ENCODE data around the gene MBD3L3. TPM values are rescaled to one million over a fixed set of nuclear protein-coding genes. Genes with fewer than 3 reads are reported as not detected.

The MBD3L3 gene
- total and polyA plus RNA-seq, 2 experiments from 2014 or later: not detected

DNA sequence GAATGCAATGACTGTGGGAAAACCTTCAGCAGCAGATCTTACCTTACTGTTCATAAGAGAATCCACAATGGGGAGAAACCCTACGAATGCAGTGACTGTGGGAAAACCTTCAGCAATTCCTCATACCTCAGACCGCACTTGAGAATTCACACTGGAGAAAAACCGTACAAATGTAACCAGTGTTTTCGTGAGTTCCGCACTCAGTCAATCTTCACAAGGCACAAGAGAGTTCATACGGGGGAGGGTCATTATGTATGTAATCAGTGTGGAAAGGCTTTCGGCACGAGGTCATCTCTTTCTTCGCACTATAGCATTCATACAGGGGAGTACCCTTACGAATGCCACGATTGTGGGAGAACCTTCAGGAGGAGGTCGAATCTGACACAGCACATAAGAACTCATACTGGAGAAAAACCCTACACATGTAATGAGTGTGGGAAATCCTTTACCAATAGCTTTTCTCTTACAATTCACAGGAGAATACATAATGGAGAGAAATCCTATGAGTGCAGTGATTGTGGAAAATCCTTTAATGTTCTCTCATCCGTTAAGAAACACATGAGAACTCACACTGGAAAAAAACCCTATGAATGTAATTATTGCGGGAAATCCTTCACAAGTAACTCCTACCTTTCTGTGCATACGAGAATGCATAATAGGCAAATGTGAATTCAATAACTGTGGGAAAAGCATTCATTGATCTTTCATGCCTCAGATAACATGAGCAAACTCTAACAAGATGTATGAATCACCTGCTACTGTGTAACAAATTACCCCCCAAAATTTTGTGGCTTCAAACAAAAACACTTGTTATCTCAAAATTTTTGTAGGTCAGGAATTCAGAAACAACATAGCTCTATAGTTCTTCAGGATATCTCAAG, 24.8 kb upstream of the MBD3L3 start:
- H3K79me2 ChIP-seq (replicated peaks; ENCODE audit: insufficient read depth): no peaks in the 10 kb centered on the region
- DNase-seq (ENCODE audit: low spot score) (peak; percentile 59), ATAC-seq (no peak)
- no peak overlapping the region for H2AFZ ChIP-seq
- H3K4me1 Mint-ChIP-seq: no peaks in the 10 kb centered on the region
- H3K36me3 Mint-ChIP-seq (ENCODE audit: low read depth): peaks cover 96% of the 10 kb centered on the region
- H3K9me2 ChIP-seq (ENCODE audit: insufficient read depth): no peaks in the 10 kb centered on the region
- peaks cover 97% of the 10 kb centered on the region for H3K9me3 Mint-ChIP-seq
- peaks cover 10% of the 10 kb centered on the region for H3F3A ChIP-seq (replicated peaks; ENCODE audit: low read depth)
- no peaks in the 10 kb centered on the region for H3K27me3 ChIP-seq (ENCODE audit: insufficient read depth)
- peaks cover 18% of the 10 kb centered on the region for H3K27me3 Mint-ChIP-seq (ENCODE audit: insufficient read depth, low read depth, poor library complexity)
- H4K20me1 ChIP-seq (replicated peaks; ENCODE audit: insufficient read depth): no peaks in the 10 kb centered on the region
- TF ChIP-seq JUNB (IDR thresholded peaks at IDR 0.05; ENCODE audit: unreplicated experiment) (no peak), POLR2AphosphoS5 (IDR thresholded peaks at IDR 0.05; ENCODE audit: low read depth) (no peak), EZH2 (IDR thresholded peaks at IDR 0.05; ENCODE audit: low read depth, unreplicated experiment) (no peak), STAT1 (IDR thresholded peaks at IDR 0.05; ENCODE audit: unreplicated experiment) (no peak), NANOG (IDR thresholded peaks at IDR 0.05; ENCODE audit: borderline replicate concordance) (no peak), CREB1 (CRISPR knock-in tag; IDR thresholded peaks at IDR 0.05; ENCODE audit: low read depth) (no peak), EZH2phosphoT487 (IDR thresholded peaks at IDR 0.05; ENCODE audit: unreplicated experiment) (no peak), ZNF331 (CRISPR knock-in tag; IDR thresholded peaks at IDR 0.05; ENCODE audit: low read depth) (no peak), ZNF462 (CRISPR knock-in tag; IDR thresholded peaks at IDR 0.05) (no peak), ZNF114 (CRISPR knock-in tag; IDR thresholded peaks at IDR 0.05) (no peak)
- TF ChIP-seq, protein P1, sequence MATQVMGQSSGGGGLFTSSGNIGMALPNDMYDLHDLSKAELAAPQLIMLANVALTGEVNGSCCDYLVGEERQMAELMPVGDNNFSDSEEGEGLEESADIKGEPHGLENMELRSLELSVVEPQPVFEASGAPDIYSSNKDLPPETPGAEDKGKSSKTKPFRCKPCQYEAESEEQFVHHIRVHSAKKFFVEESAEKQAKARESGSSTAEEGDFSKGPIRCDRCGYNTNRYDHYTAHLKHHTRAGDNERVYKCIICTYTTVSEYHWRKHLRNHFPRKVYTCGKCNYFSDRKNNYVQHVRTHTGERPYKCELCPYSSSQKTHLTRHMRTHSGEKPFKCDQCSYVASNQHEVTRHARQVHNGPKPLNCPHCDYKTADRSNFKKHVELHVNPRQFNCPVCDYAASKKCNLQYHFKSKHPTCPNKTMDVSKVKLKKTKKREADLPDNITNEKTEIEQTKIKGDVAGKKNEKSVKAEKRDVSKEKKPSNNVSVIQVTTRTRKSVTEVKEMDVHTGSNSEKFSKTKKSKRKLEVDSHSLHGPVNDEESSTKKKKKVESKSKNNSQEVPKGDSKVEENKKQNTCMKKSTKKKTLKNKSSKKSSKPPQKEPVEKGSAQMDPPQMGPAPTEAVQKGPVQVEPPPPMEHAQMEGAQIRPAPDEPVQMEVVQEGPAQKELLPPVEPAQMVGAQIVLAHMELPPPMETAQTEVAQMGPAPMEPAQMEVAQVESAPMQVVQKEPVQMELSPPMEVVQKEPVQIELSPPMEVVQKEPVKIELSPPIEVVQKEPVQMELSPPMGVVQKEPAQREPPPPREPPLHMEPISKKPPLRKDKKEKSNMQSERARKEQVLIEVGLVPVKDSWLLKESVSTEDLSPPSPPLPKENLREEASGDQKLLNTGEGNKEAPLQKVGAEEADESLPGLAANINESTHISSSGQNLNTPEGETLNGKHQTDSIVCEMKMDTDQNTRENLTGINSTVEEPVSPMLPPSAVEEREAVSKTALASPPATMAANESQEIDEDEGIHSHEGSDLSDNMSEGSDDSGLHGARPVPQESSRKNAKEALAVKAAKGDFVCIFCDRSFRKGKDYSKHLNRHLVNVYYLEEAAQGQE (IDR thresholded peaks at IDR 0.05; ENCODE audit: unreplicated experiment): no peak
- TF ChIP-seq, protein P2, sequence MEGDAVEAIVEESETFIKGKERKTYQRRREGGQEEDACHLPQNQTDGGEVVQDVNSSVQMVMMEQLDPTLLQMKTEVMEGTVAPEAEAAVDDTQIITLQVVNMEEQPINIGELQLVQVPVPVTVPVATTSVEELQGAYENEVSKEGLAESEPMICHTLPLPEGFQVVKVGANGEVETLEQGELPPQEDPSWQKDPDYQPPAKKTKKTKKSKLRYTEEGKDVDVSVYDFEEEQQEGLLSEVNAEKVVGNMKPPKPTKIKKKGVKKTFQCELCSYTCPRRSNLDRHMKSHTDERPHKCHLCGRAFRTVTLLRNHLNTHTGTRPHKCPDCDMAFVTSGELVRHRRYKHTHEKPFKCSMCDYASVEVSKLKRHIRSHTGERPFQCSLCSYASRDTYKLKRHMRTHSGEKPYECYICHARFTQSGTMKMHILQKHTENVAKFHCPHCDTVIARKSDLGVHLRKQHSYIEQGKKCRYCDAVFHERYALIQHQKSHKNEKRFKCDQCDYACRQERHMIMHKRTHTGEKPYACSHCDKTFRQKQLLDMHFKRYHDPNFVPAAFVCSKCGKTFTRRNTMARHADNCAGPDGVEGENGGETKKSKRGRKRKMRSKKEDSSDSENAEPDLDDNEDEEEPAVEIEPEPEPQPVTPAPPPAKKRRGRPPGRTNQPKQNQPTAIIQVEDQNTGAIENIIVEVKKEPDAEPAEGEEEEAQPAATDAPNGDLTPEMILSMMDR (conservative IDR thresholded peaks at IDR 0.05; ENCODE audit: low read depth in 2 of 2): no peak
- TF ChIP-seq, protein P3, sequence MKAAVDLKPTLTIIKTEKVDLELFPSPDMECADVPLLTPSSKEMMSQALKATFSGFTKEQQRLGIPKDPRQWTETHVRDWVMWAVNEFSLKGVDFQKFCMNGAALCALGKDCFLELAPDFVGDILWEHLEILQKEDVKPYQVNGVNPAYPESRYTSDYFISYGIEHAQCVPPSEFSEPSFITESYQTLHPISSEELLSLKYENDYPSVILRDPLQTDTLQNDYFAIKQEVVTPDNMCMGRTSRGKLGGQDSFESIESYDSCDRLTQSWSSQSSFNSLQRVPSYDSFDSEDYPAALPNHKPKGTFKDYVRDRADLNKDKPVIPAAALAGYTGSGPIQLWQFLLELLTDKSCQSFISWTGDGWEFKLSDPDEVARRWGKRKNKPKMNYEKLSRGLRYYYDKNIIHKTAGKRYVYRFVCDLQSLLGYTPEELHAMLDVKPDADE (IDR thresholded peaks at IDR 0.05): no peak
- H3K4me1 ChIP-seq (ENCODE audit: insufficient read depth): no peaks in the 10 kb centered on the region
- H3K27ac ChIP-seq (ENCODE audit: low read depth): no peak overlapping the region
- no peak overlapping the region for H3K4me2 ChIP-seq
- H3K27ac Mint-ChIP-seq: no peak overlapping the region
- H3K4me3 Mint-ChIP-seq: no peak overlapping the region
- peak overlapping the region; percentile 32; the same call in 1 of the 2 replicates for H3K4me3 ChIP-seq
- H3K36me3 ChIP-seq (ENCODE audit: insufficient read depth): peaks cover 84% of the 10 kb centered on the region
